Neural cell (in vitro differentiated cells): ENCODE data around the gene DUSP7. TPM values are rescaled to one million over a fixed set of nuclear protein-coding genes. Genes with fewer than 3 reads are reported as not detected.

Experiments
- H2AFZ ChIP-seq: fragments of 200-600, 300-800 bp; sonication (generic), shearing (Covaris generic); 2 replicates; pipeline ENCODE4 v1.6.0; 2014; ENCODE audit warnings: low read depth, mild to moderate bottlenecking, antibody characterized with exemption, low read length, moderate library complexity
- H3F3A ChIP-seq: fragments of 200-600 bp; shearing (Covaris generic); 2 replicates; pipeline ENCODE4 v1.6.1; 2016; ENCODE audit warnings: mild to moderate bottlenecking, moderate library complexity, mixed read lengths, antibody characterized with exemption, low read length; ENCODE audit not compliant: insufficient read depth, poor library complexity, severe bottlenecking
- H3K27ac ChIP-seq: fragments of 200-600, 300-800 bp; sonication (generic), shearing (Covaris generic); 2 replicates; pipeline ENCODE4 v1.5.1; 2014; ENCODE audit warnings: mild to moderate bottlenecking, low read length, moderate library complexity
- H3K27me3 ChIP-seq: fragments of 300-800, 200-600 bp; sonication (generic), shearing (Covaris generic); 2 replicates; pipeline ENCODE4 v1.6.0; 2014; ENCODE audit warnings: mild to moderate bottlenecking, low read depth, low read length, moderate library complexity; ENCODE audit not compliant: insufficient read depth
- H3K36me3 ChIP-seq: fragments of 300-800, 200-600 bp; sonication (generic), shearing (Covaris generic); 2 replicates; pipeline ENCODE4 v1.5.1; 2014; ENCODE audit warnings: mild to moderate bottlenecking, antibody characterized with exemption, low read length, moderate library complexity; ENCODE audit not compliant: insufficient read depth
- H3K4me2 ChIP-seq: fragments of 300-800, 200-600 bp; sonication (generic), shearing (Covaris generic); 2 replicates; pipeline ENCODE4 v1.6.0; 2014; ENCODE audit warnings: mild to moderate bottlenecking, low read length
- H3K4me3 ChIP-seq: fragments of 300-800, 200-600 bp; sonication (generic), shearing (Covaris generic); 2 replicates; pipeline ENCODE4 v1.5.1; 2014; ENCODE audit warnings: mild to moderate bottlenecking, low read length, moderate library complexity
- H3K79me2 ChIP-seq: fragments of 200-600 bp; shearing (Covaris generic); replicated peaks from 2 replicates; pipeline ENCODE4 v1.6.0; 2014; ENCODE audit warnings: mild to moderate bottlenecking, low read length, moderate library complexity; ENCODE audit not compliant: insufficient read depth
- H3K9ac ChIP-seq: fragments of 300-800, 200-600 bp; sonication (generic), shearing (Covaris generic); 2 replicates; pipeline ENCODE4 v1.6.1; 2016; ENCODE audit warnings: mild to moderate bottlenecking, low read length, mixed read lengths
- H3K9me2 ChIP-seq: fragments of 200-600 bp; shearing (Covaris generic); 2 replicates; pipeline ENCODE4 v1.6.1; 2016; ENCODE audit warnings: mild to moderate bottlenecking, low read length, mixed read lengths; ENCODE audit not compliant: insufficient read depth
- H3K9me3 ChIP-seq: fragments of 200-600, 300-800 bp; sonication (generic), shearing (Covaris generic); 2 replicates; pipeline ENCODE4 v1.6.1; 2016; ENCODE audit warnings: mild to moderate bottlenecking, mixed run types, low read length, moderate library complexity, mixed read lengths
- H4K20me1 ChIP-seq: fragments of 200-600 bp; shearing (Covaris generic); 2 replicates; pipeline ENCODE4 v1.6.1; 2016; ENCODE audit warnings: mild to moderate bottlenecking, mixed run types; ENCODE audit not compliant: insufficient read depth
- EP300 ChIP-seq: fragments of 450-650 bp; conservative IDR thresholded peaks from 2 replicates; pipeline ENCODE4 v1.6.1; 2014; ENCODE audit warnings: antibody characterized with exemption, mild to moderate bottlenecking, moderate library complexity; ENCODE audit not compliant: poor library complexity, severe bottlenecking
- EZH2 ChIP-seq: fragments of 200-600, 300-800 bp; shearing (Covaris generic), sonication (generic); IDR thresholded peaks from 2 replicates; pipeline ENCODE4 v1.6.1; 2014; ENCODE audit warnings: antibody characterized with exemption, low read length, borderline replicate concordance, mild to moderate bottlenecking; ENCODE audit not compliant: insufficient read depth, poor library complexity, severe bottlenecking
- POLR2AphosphoS5 ChIP-seq: IDR thresholded peaks from 2 replicates; pipeline ENCODE4 v1.6.1; 2012
- RAD21 ChIP-seq: fragments of 450-650 bp; conservative IDR thresholded peaks from 2 replicates; pipeline ENCODE4 v1.6.1; 2014; ENCODE audit warnings: antibody characterized with exemption, mild to moderate bottlenecking, moderate library complexity
- SMC3 ChIP-seq: fragments of 450-650 bp; conservative IDR thresholded peaks from 2 replicates; pipeline ENCODE4 v1.6.1; 2014; ENCODE audit warnings: antibody characterized with exemption, mild to moderate bottlenecking, moderate library complexity; ENCODE audit not compliant: poor library complexity
- polyA plus RNA-seq: library from polyadenylated mRNA; depleted of rRNA; stranded (reverse); fragments of >200 nt; gene quantifications from 2 replicates; pipeline ENCODE4 v1.2.3, GENCODE V29; 2014
- TF ChIP-seq, protein P1 (sequence below): fragments of 450-650 bp; IDR thresholded peaks from 2 replicates; pipeline ENCODE4 v1.5.1; 2014; ENCODE audit warnings: antibody characterized with exemption, mild to moderate bottlenecking, moderate library complexity; ENCODE audit not compliant: poor library complexity, severe bottlenecking
- TF ChIP-seq, protein P2 (sequence below): IDR thresholded peaks from 2 replicates; pipeline ENCODE4 v1.6.1; 2012; ENCODE audit warnings: borderline replicate concordance

Gene DUSP7
- polyA plus RNA-seq, 1 donor from 2014 or later = 8.5 TPM

DNA sequence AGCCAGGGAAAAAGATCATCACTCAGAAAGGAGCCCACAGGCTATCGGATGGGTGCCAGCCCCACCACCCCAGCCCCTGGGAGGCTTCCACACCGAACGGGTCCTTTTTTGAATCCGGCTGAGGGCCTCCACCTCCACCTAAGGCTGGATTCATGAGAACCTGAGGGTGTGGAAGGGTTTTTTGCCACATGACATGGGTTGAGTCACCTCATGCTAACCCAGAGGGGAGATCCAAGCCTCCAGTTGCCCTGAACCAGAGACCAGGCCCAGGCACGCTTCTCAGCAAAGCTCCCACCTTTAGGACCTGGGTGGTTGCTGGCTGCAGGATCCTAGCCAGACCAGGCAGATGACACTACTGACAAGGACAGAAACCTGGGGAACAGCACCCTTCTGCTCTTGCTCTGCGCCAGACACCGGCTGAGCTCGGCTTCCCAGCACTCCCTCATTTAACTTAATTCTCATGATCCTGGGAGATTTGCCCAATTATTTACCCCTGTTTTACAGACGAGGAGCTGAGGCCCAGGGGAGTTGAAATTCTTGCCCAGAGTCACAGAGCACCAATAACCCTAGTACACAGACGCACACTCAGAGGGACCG is 25.6 kb downstream of the DUSP7 start (continued):
- TF ChIP-seq, protein P1, sequence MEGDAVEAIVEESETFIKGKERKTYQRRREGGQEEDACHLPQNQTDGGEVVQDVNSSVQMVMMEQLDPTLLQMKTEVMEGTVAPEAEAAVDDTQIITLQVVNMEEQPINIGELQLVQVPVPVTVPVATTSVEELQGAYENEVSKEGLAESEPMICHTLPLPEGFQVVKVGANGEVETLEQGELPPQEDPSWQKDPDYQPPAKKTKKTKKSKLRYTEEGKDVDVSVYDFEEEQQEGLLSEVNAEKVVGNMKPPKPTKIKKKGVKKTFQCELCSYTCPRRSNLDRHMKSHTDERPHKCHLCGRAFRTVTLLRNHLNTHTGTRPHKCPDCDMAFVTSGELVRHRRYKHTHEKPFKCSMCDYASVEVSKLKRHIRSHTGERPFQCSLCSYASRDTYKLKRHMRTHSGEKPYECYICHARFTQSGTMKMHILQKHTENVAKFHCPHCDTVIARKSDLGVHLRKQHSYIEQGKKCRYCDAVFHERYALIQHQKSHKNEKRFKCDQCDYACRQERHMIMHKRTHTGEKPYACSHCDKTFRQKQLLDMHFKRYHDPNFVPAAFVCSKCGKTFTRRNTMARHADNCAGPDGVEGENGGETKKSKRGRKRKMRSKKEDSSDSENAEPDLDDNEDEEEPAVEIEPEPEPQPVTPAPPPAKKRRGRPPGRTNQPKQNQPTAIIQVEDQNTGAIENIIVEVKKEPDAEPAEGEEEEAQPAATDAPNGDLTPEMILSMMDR = no peak
- TF ChIP-seq EZH2 (no peak), POLR2AphosphoS5 (no peak)

DNA sequence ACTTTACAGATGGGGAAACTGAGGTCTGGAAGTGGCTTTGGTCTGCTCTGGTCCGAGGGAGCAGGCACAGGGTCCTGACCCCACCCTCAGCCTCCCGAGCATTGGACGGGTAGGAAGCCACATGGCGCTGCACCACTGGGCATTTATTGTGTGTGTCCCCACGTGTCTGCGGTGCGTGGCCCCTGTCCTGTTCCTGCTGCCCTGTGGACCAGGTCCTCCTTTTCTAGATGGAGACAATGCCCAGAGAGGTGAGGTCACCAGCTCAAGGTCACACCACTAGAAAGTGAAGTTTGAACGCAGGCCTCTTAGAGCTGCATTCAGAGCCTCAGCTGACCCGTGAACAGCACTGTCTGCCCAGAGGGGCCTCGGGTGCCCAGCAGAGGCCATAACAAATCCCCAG is 26.8 kb downstream of the DUSP7 start:
- TF ChIP-seq EP300 (no peak), POLR2AphosphoS5 (no peak), SMC3 (no peak)
- TF ChIP-seq, protein P2, sequence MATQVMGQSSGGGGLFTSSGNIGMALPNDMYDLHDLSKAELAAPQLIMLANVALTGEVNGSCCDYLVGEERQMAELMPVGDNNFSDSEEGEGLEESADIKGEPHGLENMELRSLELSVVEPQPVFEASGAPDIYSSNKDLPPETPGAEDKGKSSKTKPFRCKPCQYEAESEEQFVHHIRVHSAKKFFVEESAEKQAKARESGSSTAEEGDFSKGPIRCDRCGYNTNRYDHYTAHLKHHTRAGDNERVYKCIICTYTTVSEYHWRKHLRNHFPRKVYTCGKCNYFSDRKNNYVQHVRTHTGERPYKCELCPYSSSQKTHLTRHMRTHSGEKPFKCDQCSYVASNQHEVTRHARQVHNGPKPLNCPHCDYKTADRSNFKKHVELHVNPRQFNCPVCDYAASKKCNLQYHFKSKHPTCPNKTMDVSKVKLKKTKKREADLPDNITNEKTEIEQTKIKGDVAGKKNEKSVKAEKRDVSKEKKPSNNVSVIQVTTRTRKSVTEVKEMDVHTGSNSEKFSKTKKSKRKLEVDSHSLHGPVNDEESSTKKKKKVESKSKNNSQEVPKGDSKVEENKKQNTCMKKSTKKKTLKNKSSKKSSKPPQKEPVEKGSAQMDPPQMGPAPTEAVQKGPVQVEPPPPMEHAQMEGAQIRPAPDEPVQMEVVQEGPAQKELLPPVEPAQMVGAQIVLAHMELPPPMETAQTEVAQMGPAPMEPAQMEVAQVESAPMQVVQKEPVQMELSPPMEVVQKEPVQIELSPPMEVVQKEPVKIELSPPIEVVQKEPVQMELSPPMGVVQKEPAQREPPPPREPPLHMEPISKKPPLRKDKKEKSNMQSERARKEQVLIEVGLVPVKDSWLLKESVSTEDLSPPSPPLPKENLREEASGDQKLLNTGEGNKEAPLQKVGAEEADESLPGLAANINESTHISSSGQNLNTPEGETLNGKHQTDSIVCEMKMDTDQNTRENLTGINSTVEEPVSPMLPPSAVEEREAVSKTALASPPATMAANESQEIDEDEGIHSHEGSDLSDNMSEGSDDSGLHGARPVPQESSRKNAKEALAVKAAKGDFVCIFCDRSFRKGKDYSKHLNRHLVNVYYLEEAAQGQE = no peak
- Histone ChIP-seq H3K27ac (no peak overlapping the region), H3K4me3 (no peak overlapping the region), H2AFZ (no peak overlapping the region), H3K9me2 (no peaks in the 10 kb centered on the region), H3K79me2 (no peaks in the 10 kb centered on the region), H3F3A (no peaks in the 10 kb centered on the region), H3K4me2 (no peak overlapping the region), H3K36me3 (no peaks in the 10 kb centered on the region), H3K27me3 (no peaks in the 10 kb centered on the region), H3K9ac (no peak overlapping the region), H4K20me1 (no peaks in the 10 kb centered on the region), H3K9me3 (no peaks in the 10 kb centered on the region)

DNA sequence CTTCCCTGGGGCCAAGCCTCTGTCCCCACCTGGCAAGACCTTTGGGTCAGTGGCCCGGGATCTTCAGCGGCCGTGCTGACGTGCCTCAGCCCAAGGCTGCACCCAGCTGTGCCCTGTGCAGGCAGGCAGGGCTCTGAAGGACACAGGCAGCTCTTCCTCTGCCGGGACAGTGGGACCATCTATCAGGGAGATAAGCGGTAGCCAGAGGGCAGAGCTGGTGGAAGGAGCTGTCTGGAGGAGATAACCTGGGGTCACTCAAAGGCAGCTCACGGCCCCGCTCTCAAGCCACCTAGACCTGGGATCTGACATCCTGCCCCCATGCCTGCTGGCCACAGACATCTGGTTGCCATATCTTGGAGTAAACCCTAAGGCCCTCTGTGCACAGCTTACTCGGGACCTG is 27.3 kb downstream of the DUSP7 start:
- Histone ChIP-seq H3K27me3 (no peaks in the 10 kb centered on the region), H3F3A (no peaks in the 10 kb centered on the region), H3K4me3 (no peak overlapping the region), H3K9me2 (no peaks in the 10 kb centered on the region), H4K20me1 (no peaks in the 10 kb centered on the region), H3K4me2 (no peak overlapping the region), H3K9ac (no peak overlapping the region), H3K27ac (no peak overlapping the region), H3K79me2 (no peaks in the 10 kb centered on the region), H2AFZ (no peak overlapping the region), H3K9me3 (no peaks in the 10 kb centered on the region), H3K36me3 (no peaks in the 10 kb centered on the region)
- no peak for TF ChIP-seq POLR2AphosphoS5

- no peak overlapping the region for H3K4me3 ChIP-seq
- no peak overlapping the region for H3K9ac ChIP-seq
- no peaks in the 10 kb centered on the region for H3K27me3 ChIP-seq
- no peaks in the 10 kb centered on the region for H3F3A ChIP-seq
- no peak overlapping the region for H3K4me2 ChIP-seq
- H3K79me2 ChIP-seq = no peaks in the 10 kb centered on the region
- no peak overlapping the region for H2AFZ ChIP-seq
- TF ChIP-seq RAD21 (no peak), SMC3 (no peak), EP300 (no peak)
- no peaks in the 10 kb centered on the region for H3K36me3 ChIP-seq
- no peaks in the 10 kb centered on the region for H3K9me2 ChIP-seq
- H4K20me1 ChIP-seq = no peaks in the 10 kb centered on the region
- H3K27ac ChIP-seq = no peak overlapping the region
- H3K9me3 ChIP-seq = no peaks in the 10 kb centered on the region
Measured at GRCh38 chr3:52028572-52028971, 27.8 kb downstream of the DUSP7 start.
